ENCODE results near the gene HIGD1C.

DNA sequence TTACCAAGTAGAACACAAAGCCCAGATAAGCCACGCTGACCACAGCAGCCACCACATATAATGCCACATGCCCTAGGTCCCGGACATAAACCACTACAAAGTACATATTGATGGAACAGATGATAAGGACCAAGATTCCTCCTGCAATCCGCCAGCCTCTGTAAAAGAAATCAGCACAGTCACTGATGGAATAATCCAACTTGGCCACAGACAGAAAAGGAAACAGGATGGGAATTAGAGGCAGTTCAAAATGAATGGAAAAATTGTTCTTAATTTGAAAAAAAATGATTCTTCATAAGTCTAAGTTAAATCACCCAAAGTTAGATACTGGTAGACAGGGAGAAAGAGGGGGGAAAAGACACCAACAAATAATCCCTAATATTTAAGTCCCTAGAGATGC is 38.4 kb downstream of the HIGD1C start:
- TF ChIP-seq CTCF (IDR thresholded peaks at IDR 0.05), result no peak
- TF ChIP-seq POLR2A (IDR thresholded peaks at IDR 0.05), result no peak

Data from transverse colon (tissue), 3 donors.